GM23248 (cell line): Measurements from ENCODE around the gene TMCC2.

Experiments
- EZH2 ChIP-seq: fragments of 200-600 bp; sonication (generic); IDR thresholded peaks from 2 replicates; pipeline ENCODE4 v1.6.1; 2018; ENCODE audit warnings: antibody characterized with exemption, mild to moderate bottlenecking; ENCODE audit not compliant: insufficient read depth, poor library complexity, severe bottlenecking
- EZH2phosphoT487 ChIP-seq: fragments of 200-600 bp; sonication (generic); IDR thresholded peaks from 2 replicates; pipeline ENCODE4 v1.6.1; 2018; ENCODE audit warnings: antibody characterized with exemption, moderate library complexity, mild to moderate bottlenecking, low read depth; ENCODE audit not compliant: insufficient read depth

GRCh38 chr1:205188596-205188995, 39.1 kb upstream of the TMCC2 start:
- TF ChIP-seq EZH2 = no peak
- TF ChIP-seq EZH2phosphoT487 = no peak
